LNCAP (cell line): ENCODE measurements around the gene AGTPBP1.

ENCODE experiments used
- TF ChIP-seq, protein P1 (sequence below): fragments of 450-650 bp; IDR thresholded peaks from 2 replicates; pipeline ENCODE4 v1.5.1; 2017; ENCODE audit warnings: mild to moderate bottlenecking

AGTPBP1 gene

DNA sequence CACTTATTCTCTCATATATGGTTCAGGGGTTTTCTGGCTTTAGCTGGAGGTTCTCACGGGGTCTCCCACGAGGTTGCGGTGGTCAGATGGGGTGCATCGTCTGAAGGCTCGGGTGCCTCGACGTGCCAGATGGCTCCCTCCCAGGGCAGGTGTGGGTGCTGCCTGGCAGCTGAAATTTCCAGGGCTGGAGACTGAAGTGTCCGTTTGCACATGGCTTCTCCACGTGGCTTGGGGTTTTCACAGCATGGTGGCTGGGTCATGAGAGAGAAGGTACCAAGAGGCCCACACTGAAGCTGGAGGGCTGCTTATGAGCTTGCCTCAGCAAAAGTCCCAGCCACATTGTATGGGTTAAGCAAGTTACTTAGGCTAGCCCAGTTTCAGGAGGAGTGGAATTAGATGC is 218.6 kb downstream of the AGTPBP1 start:
- TF ChIP-seq, protein P1, sequence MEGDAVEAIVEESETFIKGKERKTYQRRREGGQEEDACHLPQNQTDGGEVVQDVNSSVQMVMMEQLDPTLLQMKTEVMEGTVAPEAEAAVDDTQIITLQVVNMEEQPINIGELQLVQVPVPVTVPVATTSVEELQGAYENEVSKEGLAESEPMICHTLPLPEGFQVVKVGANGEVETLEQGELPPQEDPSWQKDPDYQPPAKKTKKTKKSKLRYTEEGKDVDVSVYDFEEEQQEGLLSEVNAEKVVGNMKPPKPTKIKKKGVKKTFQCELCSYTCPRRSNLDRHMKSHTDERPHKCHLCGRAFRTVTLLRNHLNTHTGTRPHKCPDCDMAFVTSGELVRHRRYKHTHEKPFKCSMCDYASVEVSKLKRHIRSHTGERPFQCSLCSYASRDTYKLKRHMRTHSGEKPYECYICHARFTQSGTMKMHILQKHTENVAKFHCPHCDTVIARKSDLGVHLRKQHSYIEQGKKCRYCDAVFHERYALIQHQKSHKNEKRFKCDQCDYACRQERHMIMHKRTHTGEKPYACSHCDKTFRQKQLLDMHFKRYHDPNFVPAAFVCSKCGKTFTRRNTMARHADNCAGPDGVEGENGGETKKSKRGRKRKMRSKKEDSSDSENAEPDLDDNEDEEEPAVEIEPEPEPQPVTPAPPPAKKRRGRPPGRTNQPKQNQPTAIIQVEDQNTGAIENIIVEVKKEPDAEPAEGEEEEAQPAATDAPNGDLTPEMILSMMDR = no peak

DNA sequence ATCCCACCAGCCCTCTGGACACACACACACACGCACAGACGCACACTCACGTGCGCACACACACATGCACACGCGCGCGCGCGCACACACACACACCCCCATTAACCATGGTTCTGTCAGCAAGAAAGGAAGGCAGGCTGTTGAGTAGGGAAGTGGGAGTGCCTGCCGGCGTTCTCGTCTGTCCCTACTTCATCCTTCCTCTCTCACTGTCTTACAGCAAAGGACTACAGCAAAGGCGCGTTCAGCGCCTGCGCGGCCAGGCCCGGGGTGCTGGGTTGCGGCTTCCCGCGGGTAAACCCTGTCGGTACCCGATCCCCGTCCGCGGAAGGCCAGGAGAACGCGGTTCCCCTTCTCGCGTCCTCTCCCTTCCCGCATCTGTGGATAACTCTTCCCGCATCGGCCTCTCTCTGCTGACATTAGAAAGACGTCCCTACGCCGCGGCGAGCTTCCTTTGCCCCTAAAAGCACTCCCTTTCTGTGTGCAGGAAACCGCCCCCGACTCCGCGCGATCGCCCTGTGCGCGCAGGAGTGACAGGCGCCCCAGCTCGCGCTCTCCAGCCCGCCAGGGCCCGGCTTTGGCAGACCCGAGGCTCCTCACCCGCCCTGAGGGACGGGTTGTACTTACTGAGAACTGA is 219.2 kb downstream of the AGTPBP1 start:
- TF ChIP-seq, protein P1 = no peak

DNA sequence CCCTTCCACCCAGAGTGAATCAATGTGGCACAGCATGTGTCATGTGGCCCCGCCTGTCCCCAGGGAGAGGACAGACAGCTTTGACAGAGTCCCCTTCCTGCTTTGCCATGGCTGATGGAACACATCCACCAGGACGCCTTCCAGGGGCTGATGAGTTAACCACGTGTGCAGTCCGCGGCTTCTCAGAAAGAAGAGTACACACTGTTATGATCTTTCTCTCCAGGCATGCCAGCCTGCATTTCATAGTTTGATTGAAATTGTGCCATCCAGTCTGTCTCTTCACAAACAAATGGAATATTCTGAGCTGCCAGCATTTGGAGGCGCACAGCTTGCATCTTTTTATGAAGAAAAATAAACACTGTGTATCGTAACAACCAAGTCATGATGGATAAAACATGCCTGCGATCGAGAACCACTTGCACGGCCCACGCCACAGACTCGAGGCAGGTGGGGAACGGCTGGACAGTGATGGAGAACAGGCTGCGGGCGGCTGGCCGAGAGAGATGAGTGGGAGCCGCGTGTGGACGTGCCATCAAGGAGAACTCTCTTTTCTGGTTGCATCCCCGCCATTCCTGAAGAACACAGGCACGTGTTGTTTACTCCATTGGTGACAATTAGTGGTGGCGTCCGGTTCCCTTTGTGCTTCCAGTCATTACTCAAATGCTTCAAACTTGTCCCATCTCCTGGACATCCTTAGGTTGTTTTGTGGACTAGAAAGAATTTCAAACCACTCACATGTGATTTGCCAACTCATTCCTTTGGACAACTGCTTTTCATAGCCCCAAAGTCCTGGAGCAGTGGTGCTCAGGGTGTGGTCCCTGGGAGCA is 220.2 kb downstream of the AGTPBP1 start:
- TF ChIP-seq, protein P1 = no peak

DNA sequence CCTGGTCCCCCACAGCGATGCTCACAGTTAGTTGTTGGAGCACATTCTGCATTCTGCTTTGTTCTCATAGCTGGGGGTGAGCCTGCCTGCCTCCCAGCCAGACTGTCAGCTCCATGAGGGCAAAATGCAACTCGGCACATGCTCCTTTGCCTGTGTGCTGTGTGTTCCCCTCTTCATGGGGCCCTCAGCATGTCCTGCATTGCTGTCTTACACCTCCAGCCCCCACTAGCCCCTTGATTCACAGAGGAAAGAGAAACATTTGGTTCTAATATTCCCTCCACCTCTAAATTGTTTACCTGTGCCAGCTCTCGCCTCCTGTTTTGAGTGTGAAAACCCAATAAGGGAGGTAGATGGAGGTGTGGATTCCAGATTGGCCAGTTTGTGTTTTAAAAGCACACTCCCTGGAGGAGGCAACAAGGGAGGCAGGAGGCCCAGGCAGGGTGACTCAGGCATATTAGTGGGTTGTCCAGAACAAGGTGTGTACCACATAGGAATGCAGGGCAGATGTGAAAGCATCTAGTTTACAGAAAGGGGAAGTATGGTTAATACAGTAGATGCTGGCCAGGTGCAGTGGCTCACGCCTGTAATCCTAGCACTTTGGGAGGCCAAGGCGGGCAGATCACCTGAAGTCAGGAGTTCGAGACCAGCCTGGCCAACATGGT is 224.6 kb downstream of the AGTPBP1 start:
- TF ChIP-seq, protein P1 = no peak

DNA sequence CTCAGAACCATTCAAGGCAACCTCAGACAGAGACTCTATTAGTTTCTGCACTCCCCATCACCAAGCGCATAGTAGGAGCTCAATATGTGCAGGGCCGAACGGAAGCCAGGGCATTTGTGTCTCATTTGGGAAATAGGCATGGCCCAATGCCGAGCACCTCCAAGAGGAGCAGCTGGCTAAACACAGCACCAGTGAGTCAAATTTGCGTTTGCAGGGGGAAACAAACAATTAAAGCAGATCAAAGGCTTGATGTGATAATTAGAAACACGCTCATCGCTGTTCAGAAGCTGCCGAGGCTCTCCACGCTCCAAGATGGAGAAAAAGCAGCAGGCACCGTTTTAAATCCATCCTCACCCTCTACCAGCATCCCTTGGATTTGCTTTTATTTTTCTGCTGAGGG is 225.3 kb downstream of the AGTPBP1 start:
- TF ChIP-seq, protein P1 = no peak

DNA sequence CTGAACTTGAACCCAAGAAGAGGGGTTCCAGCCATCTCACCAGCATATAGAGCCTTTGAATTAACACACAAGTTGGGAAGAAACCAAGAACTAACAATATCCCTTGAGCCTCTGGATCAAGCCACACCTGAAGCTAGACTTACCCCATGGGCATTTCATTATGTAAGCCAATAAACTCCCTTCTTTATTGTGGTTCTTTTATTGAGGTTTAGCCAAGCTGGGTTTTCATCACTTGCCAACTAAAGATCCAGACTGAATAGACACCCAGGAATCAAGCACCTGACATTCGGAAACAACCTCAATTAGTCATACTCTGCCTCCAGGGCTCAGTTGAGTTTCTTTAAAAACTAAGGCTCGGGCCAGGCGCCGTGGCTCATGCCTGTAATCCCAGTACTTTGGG is 226.7 kb downstream of the AGTPBP1 start:
- TF ChIP-seq, protein P1 = no peak

DNA sequence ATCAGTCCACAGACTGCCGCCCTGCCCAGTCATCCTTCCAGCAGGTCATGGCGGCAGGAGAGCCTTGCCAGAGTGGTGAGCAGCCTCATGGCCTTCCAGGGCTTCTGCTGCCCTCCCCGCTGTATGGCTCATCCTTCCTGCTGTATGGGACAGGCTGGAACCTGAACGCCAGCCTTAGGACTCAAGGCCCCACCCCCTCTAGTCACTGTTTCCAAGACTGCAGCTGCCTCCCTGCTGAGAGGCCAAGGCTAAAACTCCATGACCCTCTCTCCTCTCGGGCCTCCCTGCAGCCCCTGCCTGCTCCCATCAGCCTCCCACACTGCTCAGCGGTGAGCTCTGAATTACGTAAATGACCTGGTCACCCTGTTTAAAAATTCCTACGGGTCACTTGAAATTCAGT is 227.5 kb downstream of the AGTPBP1 start:
- TF ChIP-seq, protein P1 = no peak
